Measurements from ENCODE around the gene EPB41L4A.

GRCh38 chr5:112338681-112339337 lies 80.3 kb downstream of the EPB41L4A start:
- TF ChIP-seq CREB1 (CRISPR knock-in tag; IDR thresholded peaks at IDR 0.05) (no peak), CTCF (IDR thresholded peaks at IDR 0.05) (no peak), ZSCAN18 (CRISPR knock-in tag; IDR thresholded peaks at IDR 0.05) (no peak), USF1 (CRISPR knock-in tag; IDR thresholded peaks at IDR 0.05) (no peak), NFE2L1 (CRISPR knock-in tag; IDR thresholded peaks at IDR 0.05) (no peak), AR (CRISPR knock-in tag; IDR thresholded peaks at IDR 0.05) (no peak)
